ENCODE measurements around the gene R3HDM2. TPM values are rescaled to one million over a fixed set of nuclear protein-coding genes. Genes with fewer than 3 reads are reported as not detected.
A peak's percentile ranks its signal among the peaks of the same experiment; 100 is the strongest.

R3HDM2 gene
- total RNA-seq, 1 donor from 2014 or later, result 19.2 TPM

- FAIRE-seq, result no peak
These were observed 48.2 kb upstream of the R3HDM2 start for GRCh38 chr12:57479043-57479375.

GRCh38 chr12:57477710-57478681 is 47.2 kb upstream of the R3HDM2 start:
- Histone ChIP-seq H3K4me3 (ENCODE audit: insufficient read depth, low read depth, low read length) (no peak overlapping the region), H3K27me3 (ENCODE audit: insufficient read depth, low read length) (peaks cover 45% of the 10 kb centered on the region), H3K9ac (ENCODE audit: low read length) (no peak overlapping the region), H3K4me2 (ENCODE audit: low read length) (no peak overlapping the region), H4K20me1 (ENCODE audit: insufficient read depth, low read length) (no peaks in the 10 kb centered on the region), H2AFZ (ENCODE audit: low read depth, low read length) (no peak overlapping the region), H3K9me3 (ENCODE audit: insufficient read depth, low read depth, low read length) (no peaks in the 10 kb centered on the region), H3K79me2 (ENCODE audit: insufficient read depth, low read length) (no peaks in the 10 kb centered on the region), H3K36me3 (ENCODE audit: insufficient read depth, low read length) (no peaks in the 10 kb centered on the region), H3K4me1 (ENCODE audit: insufficient read depth, low read length) (peaks cover 9% of the 10 kb centered on the region), H3K27ac (ENCODE audit: low read depth, low read length) (no peak overlapping the region)
- no peak for TF ChIP-seq EZH2 (IDR thresholded peaks at IDR 0.05; ENCODE audit: insufficient read depth, low read length)
- no peak for FAIRE-seq
- Mint-ChIP-seq H3K27ac (ENCODE audit: unreplicated experiment) (peak overlapping the region; percentile 20), H3K4me1 (ENCODE audit: low read depth, unreplicated experiment) (peaks cover 24% of the 10 kb centered on the region), H3K36me3 (ENCODE audit: low read depth, unreplicated experiment) (peaks cover 5% of the 10 kb centered on the region), H3K27me3 (ENCODE audit: low read depth, unreplicated experiment) (peaks cover 48% of the 10 kb centered on the region), H3K4me3 (ENCODE audit: unreplicated experiment) (peak overlapping the region; percentile 64), H3K9me3 (ENCODE audit: unreplicated experiment) (peaks cover 16% of the 10 kb centered on the region)
- peak; percentile 35 for DNase-seq (ENCODE audit: low read depth)

More at GRCh38 chr12:57479043-57479375, 48.2 kb upstream of the R3HDM2 start:
- no peak overlapping the region for H3K4me3 Mint-ChIP-seq (ENCODE audit: unreplicated experiment)
- H3K4me1 ChIP-seq (ENCODE audit: insufficient read depth, low read length), result peaks cover 13% of the 10 kb centered on the region
- H3K27me3 ChIP-seq (ENCODE audit: insufficient read depth, low read length), result peaks cover 37% of the 10 kb centered on the region
- no peak for DNase-seq (ENCODE audit: low read depth)
- no peaks in the 10 kb centered on the region for H3K79me2 ChIP-seq (ENCODE audit: insufficient read depth, low read length)
- no peak overlapping the region for H3K4me2 ChIP-seq (ENCODE audit: low read length)
- no peak overlapping the region for H3K27ac ChIP-seq (ENCODE audit: low read depth, low read length)
- no peak overlapping the region for H3K27ac Mint-ChIP-seq (ENCODE audit: unreplicated experiment)
- H3K4me3 ChIP-seq (ENCODE audit: insufficient read depth, low read depth, low read length), result no peak overlapping the region
- H3K36me3 ChIP-seq (ENCODE audit: insufficient read depth, low read length), result no peaks in the 10 kb centered on the region
- TF ChIP-seq CTCF (IDR thresholded peaks at IDR 0.05; ENCODE audit: insufficient read depth, low read depth, low read length), result no peak
- no peak for TF ChIP-seq EZH2 (IDR thresholded peaks at IDR 0.05; ENCODE audit: insufficient read depth, low read length)
- H3K4me1 Mint-ChIP-seq (ENCODE audit: low read depth, unreplicated experiment), result peaks cover 31% of the 10 kb centered on the region
- H3K27me3 Mint-ChIP-seq (ENCODE audit: low read depth, unreplicated experiment), result peaks cover 39% of the 10 kb centered on the region
- peaks cover 12% of the 10 kb centered on the region for H3K9me3 Mint-ChIP-seq (ENCODE audit: unreplicated experiment)
- no peak overlapping the region for H3K9ac ChIP-seq (ENCODE audit: low read length)
- H3K9me3 ChIP-seq (ENCODE audit: insufficient read depth, low read depth, low read length), result no peaks in the 10 kb centered on the region
- no peaks in the 10 kb centered on the region for H4K20me1 ChIP-seq (ENCODE audit: insufficient read depth, low read length)
- peaks cover 5% of the 10 kb centered on the region for H3K36me3 Mint-ChIP-seq (ENCODE audit: low read depth, unreplicated experiment)
- H2AFZ ChIP-seq (ENCODE audit: low read depth, low read length), result no peak overlapping the region

- H3K4me1 Mint-ChIP-seq (ENCODE audit: low read depth, unreplicated experiment), result peaks cover 23% of the 10 kb centered on the region
- H3K9me3 Mint-ChIP-seq (ENCODE audit: unreplicated experiment), result peaks cover 16% of the 10 kb centered on the region
- no peak for TF ChIP-seq CTCF (IDR thresholded peaks at IDR 0.05; ENCODE audit: insufficient read depth, low read depth, low read length)
- no peak for FAIRE-seq
- no peaks in the 10 kb centered on the region for H3K79me2 ChIP-seq (ENCODE audit: insufficient read depth, low read length)
- H3K9ac ChIP-seq (ENCODE audit: low read length), result no peak overlapping the region
- peaks cover 53% of the 10 kb centered on the region for H3K27me3 ChIP-seq (ENCODE audit: insufficient read depth, low read length)
- H3K36me3 ChIP-seq (ENCODE audit: insufficient read depth, low read length), result no peaks in the 10 kb centered on the region
- peaks cover 9% of the 10 kb centered on the region for H3K4me1 ChIP-seq (ENCODE audit: insufficient read depth, low read length)
- H3K27me3 Mint-ChIP-seq (ENCODE audit: low read depth, unreplicated experiment), result peaks cover 56% of the 10 kb centered on the region
- DNase-seq (ENCODE audit: low read depth), result no peak
- H3K36me3 Mint-ChIP-seq (ENCODE audit: low read depth, unreplicated experiment), result peaks cover 6% of the 10 kb centered on the region
- no peak overlapping the region for H3K27ac ChIP-seq (ENCODE audit: low read depth, low read length)
- H4K20me1 ChIP-seq (ENCODE audit: insufficient read depth, low read length), result no peaks in the 10 kb centered on the region
- no peaks in the 10 kb centered on the region for H3K9me3 ChIP-seq (ENCODE audit: insufficient read depth, low read depth, low read length)
- no peak overlapping the region for H2AFZ ChIP-seq (ENCODE audit: low read depth, low read length)
- H3K4me2 ChIP-seq (ENCODE audit: low read length), result no peak overlapping the region
- no peak overlapping the region for H3K4me3 ChIP-seq (ENCODE audit: insufficient read depth, low read depth, low read length)
- H3K4me3 Mint-ChIP-seq (ENCODE audit: unreplicated experiment), result peak overlapping the region; percentile 45
- H3K27ac Mint-ChIP-seq (ENCODE audit: unreplicated experiment), result peak overlapping the region; percentile 34
These were observed 46.3 kb upstream of the R3HDM2 start for GRCh38 chr12:57476993-57477709.

Measured in astrocyte (in vitro differentiated cells and primary cell).